Spinal cord (tissue), 10 donors: ENCODE data around the gene ADARB2. TPM values are rescaled to one million over a fixed set of nuclear protein-coding genes. Genes with fewer than 3 reads are reported as not detected.
"Not testable (repeated sequence)": the region's sequence is repeated elsewhere in the genome, so short reads cannot be mapped to it uniquely, and the experiment has no call there.

Experiments
- DNase-seq, 6 donors: peaks; one replicate each; pipeline versions ENCODE4 v3.0.0 to v3.0.0-alpha.2; 2013 to 2015; ENCODE audit warnings: low spot score in 6 of 6, low read depth in 4 of 6
- H3K27ac ChIP-seq: one replicate; pipeline ENCODE4 v1.5.1; 2013; ENCODE audit warnings: low read depth, low read length, control low read depth
- H3K27me3 ChIP-seq: one replicate; pipeline ENCODE4 v1.6.1; 2013; ENCODE audit warnings: low read length; ENCODE audit not compliant: control insufficient read depth, insufficient read depth
- H3K36me3 ChIP-seq: one replicate; pipeline ENCODE4 v1.6.1; 2013; ENCODE audit warnings: low read length; ENCODE audit not compliant: control insufficient read depth, insufficient read depth
- H3K4me1 ChIP-seq: one replicate; pipeline ENCODE4 v1.6.1; 2013; ENCODE audit warnings: low read length; ENCODE audit not compliant: control insufficient read depth, insufficient read depth
- H3K4me3 ChIP-seq: one replicate; pipeline ENCODE4 v1.5.1; 2013; ENCODE audit warnings: low read depth, low read length, control low read depth
- H3K9me3 ChIP-seq: one replicate; pipeline ENCODE4 v1.6.1; 2013; ENCODE audit warnings: low read length; ENCODE audit not compliant: control insufficient read depth, insufficient read depth
- WGBS: methylation state at CpG from one replicate; pipeline ENCODE4 v1.1.5; 2013; ENCODE audit warnings: missing lambda C conversion rate; ENCODE audit not compliant: insufficient coverage; 5-methylcytosine and 5-hydroxymethylcytosine counted together
- polyA plus RNA-seq, 2 donors: library from polyadenylated mRNA; unstranded; fragments of 120-200 nt; gene quantifications; one replicate each; pipeline ENCODE4 v1.2.1, GENCODE V29; 2013; ENCODE audit not compliant: insufficient read length in 2 of 2
- total RNA-seq, 2 donors: library from RNA; depleted of rRNA in 1 of 2; stranded (reverse); fragments of 120-200 nt in 1 of 2; fragments of >200 nt in 1 of 2; gene quantifications; one replicate each; pipeline versions ENCODE4 v1.2.3 to v1.2.4, GENCODE V29; 2013 to 2014
- donor health status: healthy.

ADARB2 gene
- total and polyA plus RNA-seq, 4 donors, result 4.1 to 11.2 (median 8.3) TPM

DNA sequence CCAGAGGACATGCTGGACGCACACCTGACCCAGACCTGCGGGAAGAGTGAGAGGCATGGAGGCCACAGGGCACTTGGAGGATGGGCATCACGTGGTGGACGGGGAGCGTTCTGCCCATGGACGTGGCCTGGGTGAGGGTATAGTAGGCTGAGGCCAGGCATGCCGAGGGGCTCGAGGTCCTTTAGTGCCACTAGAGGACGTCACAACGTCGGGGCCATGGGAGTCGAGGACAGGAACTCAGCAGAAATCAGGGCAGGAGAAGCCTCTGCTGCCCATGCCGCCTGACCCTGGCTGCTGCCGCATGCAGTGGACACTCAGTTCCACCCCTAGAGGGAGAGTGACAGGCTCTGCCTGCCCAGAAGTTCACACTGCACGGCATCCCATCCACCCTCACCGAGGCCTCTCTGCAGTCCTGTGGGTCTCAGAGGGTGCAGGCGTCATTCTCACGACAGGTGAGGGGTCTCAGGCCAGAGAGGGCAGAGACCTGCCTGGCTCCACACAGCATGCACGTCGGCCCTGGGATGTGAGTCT, 198.7 kb downstream of the ADARB2 start:
- Histone ChIP-seq H3K27ac (no peak overlapping the region), H3K4me3 (no peak overlapping the region), H3K36me3 (peaks cover 4% of the 10 kb centered on the region), H3K4me1 (no peaks in the 10 kb centered on the region), H3K9me3 (no peaks in the 10 kb centered on the region), H3K27me3 (no peaks in the 10 kb centered on the region)
- 87% methylated on average over 20 of the region's 20 CpGs for WGBS
- no peak for DNase-seq

DNA sequence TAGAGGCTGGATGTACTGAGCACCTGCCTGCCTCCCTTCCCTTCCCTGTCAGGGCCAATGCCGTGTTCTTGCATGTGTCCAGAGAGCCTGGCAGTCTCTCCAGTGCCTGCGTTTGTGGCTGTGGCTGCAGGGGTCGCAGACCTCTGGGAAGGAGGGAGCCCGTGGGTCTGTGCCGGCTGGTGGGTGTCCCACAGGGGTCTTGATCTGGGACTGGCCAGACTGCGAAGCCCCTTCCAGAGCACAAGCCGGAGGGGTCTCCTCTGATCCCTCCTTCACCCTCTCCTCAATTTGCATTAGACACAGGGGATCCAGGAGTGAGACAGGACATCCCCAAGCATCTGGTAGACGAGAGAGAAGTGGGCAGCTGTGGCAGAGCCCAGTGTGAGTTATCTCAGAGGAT, 199.2 kb downstream of the ADARB2 start:
- H3K4me3 ChIP-seq, result no peak overlapping the region
- no peak for DNase-seq
- no peaks in the 10 kb centered on the region for H3K9me3 ChIP-seq
- WGBS, result 94% methylated on average over 3 of the region's 8 CpGs
- no peaks in the 10 kb centered on the region for H3K4me1 ChIP-seq
- H3K36me3 ChIP-seq, result peaks cover 4% of the 10 kb centered on the region
- no peak overlapping the region for H3K27ac ChIP-seq
- H3K27me3 ChIP-seq, result no peaks in the 10 kb centered on the region

DNA sequence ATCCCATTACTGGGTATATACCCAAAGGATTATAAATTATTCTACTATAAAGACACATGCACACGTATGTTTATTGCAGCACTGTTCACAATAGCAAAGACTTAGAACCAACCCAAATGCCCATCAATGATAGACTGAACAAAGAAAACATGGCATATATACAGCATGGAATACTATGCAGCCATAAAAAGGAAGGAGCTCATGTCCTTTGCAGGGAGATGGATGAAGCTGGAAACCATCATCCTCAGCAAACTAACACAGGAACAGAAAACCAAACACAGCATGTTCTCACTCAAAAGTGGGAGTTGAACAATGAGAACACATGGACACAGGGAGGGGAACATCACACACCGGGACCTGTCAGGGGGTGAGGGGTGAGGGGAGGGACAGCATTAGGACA, 199.9 kb downstream of the ADARB2 start:
- H3K4me1 ChIP-seq, H3K4me3 ChIP-seq, H3K36me3 ChIP-seq, H3K27me3 ChIP-seq, H3K9me3 ChIP-seq, DNase-seq, H3K27ac ChIP-seq: not testable (repeated sequence)
- WGBS, result no CpG with 5 or more reads among the region's 2 CpGs

DNA sequence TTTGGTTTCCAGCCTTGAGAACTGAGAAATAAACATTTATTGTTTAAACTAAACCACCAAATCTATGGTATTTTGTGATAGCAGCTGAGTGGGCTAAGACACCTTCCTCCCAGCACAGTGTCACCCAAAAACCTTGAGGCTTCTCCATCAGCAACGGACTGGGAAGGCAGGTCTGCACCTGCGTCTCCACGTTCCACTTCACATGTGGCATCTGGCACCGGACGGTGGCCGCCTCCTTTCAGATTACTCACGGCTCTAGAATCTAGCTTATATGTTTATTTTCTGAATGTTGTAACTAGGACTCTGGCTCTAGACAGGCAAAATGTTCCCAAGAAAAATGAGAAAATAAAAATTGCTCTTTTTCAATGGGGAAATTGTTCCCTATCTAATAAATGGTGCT, 201.0 kb downstream of the ADARB2 start:
- Histone ChIP-seq H3K27me3 (no peaks in the 10 kb centered on the region), H3K4me3 (no peak overlapping the region), H3K4me1 (peaks cover 9% of the 10 kb centered on the region), H3K36me3 (peaks cover 4% of the 10 kb centered on the region), H3K9me3 (no peaks in the 10 kb centered on the region), H3K27ac (no peak overlapping the region)
- no peak for DNase-seq
- no CpG with 5 or more reads among the region's 7 CpGs for WGBS

DNA sequence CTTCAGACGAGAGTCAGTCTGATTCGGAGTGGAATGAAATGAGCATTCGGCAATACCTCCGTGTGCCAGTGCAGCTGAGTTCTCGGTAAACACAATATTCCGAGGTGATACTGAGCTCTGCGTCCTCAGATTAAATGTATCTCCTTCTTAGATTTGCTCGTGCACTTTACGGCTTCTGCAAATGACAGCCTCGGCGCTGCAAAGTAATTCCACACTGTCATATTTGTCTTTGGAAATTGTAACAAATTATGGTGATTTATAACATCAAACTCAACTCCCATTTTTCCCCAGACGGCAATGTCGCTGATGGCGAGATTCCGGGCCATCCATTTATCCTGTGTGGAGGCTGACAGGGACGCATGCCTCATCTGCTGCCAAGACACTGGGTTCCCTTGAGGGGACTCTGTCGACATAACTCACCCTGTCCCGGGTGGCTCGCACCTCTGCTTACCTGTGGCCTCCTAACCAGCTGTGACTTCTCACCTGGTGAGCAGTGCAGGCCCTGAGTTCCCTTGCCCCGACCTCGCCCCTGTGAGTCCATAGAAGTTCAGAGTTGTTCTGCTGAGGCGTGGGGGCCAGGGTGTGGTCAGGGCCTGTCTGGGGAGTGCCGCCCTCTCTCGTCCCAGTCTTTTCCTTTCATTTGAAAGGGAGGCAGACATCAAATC, 201.9 kb downstream of the ADARB2 start:
- Histone ChIP-seq H3K36me3 (peaks cover 4% of the 10 kb centered on the region), H3K27me3 (no peaks in the 10 kb centered on the region), H3K4me3 (no peak overlapping the region), H3K4me1 (peaks cover 9% of the 10 kb centered on the region), H3K9me3 (no peaks in the 10 kb centered on the region), H3K27ac (no peak overlapping the region)
- peak in 1 of 6 donors; percentile 74 for DNase-seq
- 70% methylated on average over 15 of the region's 24 CpGs for WGBS

DNA sequence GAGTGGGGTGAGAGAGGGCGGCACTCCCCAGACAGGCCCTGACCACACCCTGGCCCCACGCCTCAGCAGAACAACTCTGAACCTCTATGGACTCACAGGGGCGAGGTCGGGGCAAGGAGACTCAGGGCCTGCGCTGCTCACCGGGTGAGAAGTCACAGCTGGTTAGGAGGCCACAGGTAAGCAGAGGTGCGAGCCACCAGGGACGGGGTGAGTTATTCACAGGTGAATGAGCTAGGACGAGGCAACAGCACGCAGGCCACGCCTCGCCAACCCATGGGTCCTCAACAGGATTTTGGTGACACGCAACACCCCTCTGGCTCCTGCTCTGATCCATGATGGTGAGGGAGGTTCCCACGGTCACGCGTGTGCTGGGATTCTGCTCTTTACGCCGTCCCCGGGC, 202.5 kb downstream of the ADARB2 start:
- DNase-seq, result no peak
- H3K27ac ChIP-seq, result no peak overlapping the region

DNA sequence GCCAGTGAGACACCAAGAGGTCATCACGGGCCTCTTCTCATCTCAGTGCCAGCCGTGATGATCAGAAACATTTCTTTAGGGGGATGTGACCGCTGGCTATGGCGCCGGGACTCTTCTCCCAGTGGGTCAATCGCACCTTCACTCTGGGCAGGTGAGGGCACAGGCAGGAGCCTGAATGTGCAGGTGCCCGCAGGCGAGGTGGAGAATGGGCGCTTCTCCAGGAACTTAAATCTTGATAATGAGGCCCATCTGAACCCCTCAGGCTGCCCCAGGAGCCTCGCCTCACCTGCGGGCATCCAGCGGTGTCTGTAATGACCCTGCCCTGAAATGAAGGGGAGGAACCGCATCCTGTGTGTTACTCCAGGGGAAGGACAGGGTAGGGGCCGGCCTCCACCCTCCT, 204.7 kb downstream of the ADARB2 start:
- 92% methylated on average over 14 of the region's 14 CpGs for WGBS

More for the DNA sequence above, 202.5 kb downstream of the ADARB2 start:
- Histone ChIP-seq H3K9me3 (no peaks in the 10 kb centered on the region), H3K36me3 (peaks cover 4% of the 10 kb centered on the region), H3K4me1 (peaks cover 9% of the 10 kb centered on the region), H3K27me3 (no peaks in the 10 kb centered on the region), H3K4me3 (no peak overlapping the region)
- WGBS, result 95% methylated on average over 17 of the region's 19 CpGs

DNA sequence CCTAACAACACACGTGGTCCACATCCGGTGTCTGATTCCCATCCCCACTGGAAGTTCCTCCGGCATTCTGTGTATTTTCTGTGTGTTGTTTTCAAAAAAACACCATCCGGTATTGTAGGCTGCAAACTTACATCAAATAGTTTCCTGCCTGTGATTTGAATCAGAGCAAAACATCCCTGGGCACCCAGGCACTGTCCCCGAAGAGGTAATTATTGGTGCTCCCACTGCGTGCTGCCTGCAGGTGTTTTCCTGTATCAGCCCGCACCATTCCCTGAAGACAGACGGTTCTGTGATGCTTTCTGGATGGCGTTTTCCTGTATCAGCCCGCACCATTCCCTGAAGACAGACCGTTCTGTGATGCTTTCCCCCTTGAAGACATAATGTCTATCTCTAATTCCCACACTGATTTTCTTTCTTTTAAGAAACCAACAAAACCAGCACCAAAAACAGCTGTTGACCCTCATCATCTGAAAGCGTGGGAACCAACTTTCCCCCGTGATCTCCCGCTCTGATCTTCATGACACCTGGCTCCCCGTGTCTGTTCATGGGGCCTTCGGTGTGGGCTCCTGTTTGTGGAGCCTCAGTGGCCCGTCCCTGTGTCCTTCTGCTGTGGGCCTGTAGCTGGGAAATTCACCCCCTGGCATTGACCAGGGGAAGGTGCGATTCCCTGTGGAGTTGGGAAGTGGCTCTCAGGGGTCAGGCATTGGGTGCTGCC, 205.3 kb downstream of the ADARB2 start:
- Histone ChIP-seq H3K4me3 (no peak overlapping the region), H3K36me3 (no peaks in the 10 kb centered on the region), H3K27me3 (no peaks in the 10 kb centered on the region), H3K9me3 (no peaks in the 10 kb centered on the region), H3K4me1 (peaks cover 11% of the 10 kb centered on the region), H3K27ac (no peak overlapping the region)
- DNase-seq, result peak in 1 of 6 donors; percentile 42
- 80% methylated on average over 15 of the region's 18 CpGs for WGBS

More for the DNA sequence above, 204.7 kb downstream of the ADARB2 start:
- Histone ChIP-seq H3K27me3 (no peaks in the 10 kb centered on the region), H3K27ac (no peak overlapping the region), H3K9me3 (no peaks in the 10 kb centered on the region), H3K36me3 (no peaks in the 10 kb centered on the region), H3K4me3 (no peak overlapping the region), H3K4me1 (peaks cover 10% of the 10 kb centered on the region)
- DNase-seq, result no peak

DNA sequence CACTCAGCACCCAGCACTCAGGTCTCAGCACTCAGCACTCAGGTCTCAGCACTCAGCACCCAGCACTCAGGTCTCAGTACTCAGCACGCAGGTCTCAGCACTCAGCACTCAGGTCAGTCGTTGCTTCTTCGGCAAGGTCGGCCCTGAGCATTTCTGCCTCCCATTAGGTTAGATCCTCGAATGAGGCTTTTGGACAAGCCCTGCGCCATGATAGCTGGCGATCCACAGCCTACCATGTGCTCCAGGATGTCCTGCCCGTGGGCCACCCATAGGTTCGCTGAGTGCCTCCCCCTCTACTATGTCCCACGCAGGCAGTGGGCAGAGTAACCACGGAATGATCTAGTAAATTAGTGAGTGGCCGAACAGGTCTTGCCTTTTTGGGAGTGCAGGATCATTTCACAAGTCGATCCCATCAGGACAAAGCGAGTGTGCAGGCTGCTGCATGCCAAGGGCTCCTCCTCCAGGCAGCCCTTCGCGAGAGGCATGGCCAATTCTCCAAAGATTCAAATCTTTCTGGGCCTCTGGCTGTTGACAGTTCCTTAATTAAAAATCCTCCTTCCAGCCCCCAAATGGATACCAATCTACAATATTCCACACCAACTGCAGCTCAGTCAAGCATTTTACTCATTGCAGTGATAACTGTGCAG, 206.3 kb downstream of the ADARB2 start:
- H3K36me3 ChIP-seq, result no peaks in the 10 kb centered on the region
- DNase-seq, result no peak
- peaks cover 16% of the 10 kb centered on the region for H3K4me1 ChIP-seq
- H3K4me3 ChIP-seq, result no peak overlapping the region
- no peak overlapping the region for H3K27ac ChIP-seq
- 94% methylated on average over 16 of the region's 16 CpGs for WGBS
- no peaks in the 10 kb centered on the region for H3K9me3 ChIP-seq
- H3K27me3 ChIP-seq, result no peaks in the 10 kb centered on the region
